Esophagus muscularis mucosa (tissue), 4 donors: ENCODE measurements around the gene KLF6. TPM values are rescaled to one million over a fixed set of nuclear protein-coding genes. Genes with fewer than 3 reads are reported as not detected.

Experiments used
- DNase-seq: peaks from one replicate; pipeline ENCODE4 v3.0.0-alpha.2; 2017; ENCODE audit errors: extremely low spot score
- H3K27ac ChIP-seq, 4 donors: fragments of 200-600 bp; sonication (generic); replicated peaks in 1 of 4; 1 replicate in 3 of 4; 2 replicates in 1 of 4; pipeline ENCODE4 v1.5.1; 2016 to 2019; ENCODE audit warnings: mild to moderate bottlenecking in 1 of 4
- H3K27me3 ChIP-seq, 4 donors: fragments of 200-600 bp; sonication (generic); one replicate each; pipeline versions ENCODE4 v1.5.1 to v1.6.0; 2016 to 2019
- H3K36me3 ChIP-seq, 4 donors: fragments of 200-600 bp; sonication (generic); one replicate each; pipeline ENCODE4 v1.5.1; 2016 to 2019
- H3K4me1 ChIP-seq, 4 donors: fragments of 200-600 bp; sonication (generic); one replicate each; pipeline ENCODE4 v1.5.1; 2016 to 2019
- H3K4me3 ChIP-seq, 4 donors: fragments of 200-600 bp; sonication (generic); 1 replicate in 2 of 4; 2 replicates in 2 of 4; pipeline ENCODE4 v1.5.1; 2016 to 2019; ENCODE audit warnings: mild to moderate bottlenecking in 4 of 4, moderate library complexity in 1 of 4
- H3K9me3 ChIP-seq, 4 donors: fragments of 200-600 bp; sonication (generic); 1 replicate in 3 of 4; 2 replicates in 1 of 4; pipeline ENCODE4 v1.5.1; 2016 to 2019
- EP300 ChIP-seq: sonication (generic); formaldehyde crosslinking; IDR thresholded peaks from one replicate; pipeline ENCODE4 v1.6.1; 2017; ENCODE audit warnings: antibody characterized with exemption
- POLR2A ChIP-seq: fragments of 450-650 bp; IDR thresholded peaks from one replicate; pipeline ENCODE4 v1.6.1; 2017; ENCODE audit warnings: antibody characterized with exemption, moderate library complexity, mild to moderate bottlenecking, low read depth
- POLR2AphosphoS5 ChIP-seq, 2 donors: sonication (generic); formaldehyde crosslinking; IDR thresholded peaks; one replicate each; pipeline ENCODE4 v1.6.1; 2017; ENCODE audit warnings: antibody characterized with exemption in 2 of 2
- WGBS: methylation state at CpG from one replicate; pipeline ENCODE4 v1.1.5; 2018; 5-methylcytosine and 5-hydroxymethylcytosine counted together
- intact Hi-C: fragments of 100-400 bp; cut with DNase I; formaldehyde crosslinking; loops from one replicate; pipeline ENCODE4 v1.15.1; 2023
- total RNA-seq, 4 donors: library from RNA; depleted of rRNA; stranded (reverse); fragments of >200 nt; gene quantifications; one replicate each; pipeline versions ENCODE4 v1.1.0 to v1.2.1, GENCODE V29; 2016
- TF ChIP-seq, protein P1 (sequence below), 3 experiments: fragments of 200-600 bp in 2 of 3; fragments of 450-650 bp in 1 of 3; sonication (generic) in 2 of 3; IDR thresholded peaks; one replicate each; pipeline ENCODE4 v1.5.1; 2017 to 2019; ENCODE audit warnings: antibody characterized with exemption in 3 of 3, mild to moderate bottlenecking in 2 of 3, moderate library complexity in 1 of 3

Gene KLF6
- total RNA-seq, 4 donors from 2014 or later: 114 to 145 (median 123) TPM

DNA sequence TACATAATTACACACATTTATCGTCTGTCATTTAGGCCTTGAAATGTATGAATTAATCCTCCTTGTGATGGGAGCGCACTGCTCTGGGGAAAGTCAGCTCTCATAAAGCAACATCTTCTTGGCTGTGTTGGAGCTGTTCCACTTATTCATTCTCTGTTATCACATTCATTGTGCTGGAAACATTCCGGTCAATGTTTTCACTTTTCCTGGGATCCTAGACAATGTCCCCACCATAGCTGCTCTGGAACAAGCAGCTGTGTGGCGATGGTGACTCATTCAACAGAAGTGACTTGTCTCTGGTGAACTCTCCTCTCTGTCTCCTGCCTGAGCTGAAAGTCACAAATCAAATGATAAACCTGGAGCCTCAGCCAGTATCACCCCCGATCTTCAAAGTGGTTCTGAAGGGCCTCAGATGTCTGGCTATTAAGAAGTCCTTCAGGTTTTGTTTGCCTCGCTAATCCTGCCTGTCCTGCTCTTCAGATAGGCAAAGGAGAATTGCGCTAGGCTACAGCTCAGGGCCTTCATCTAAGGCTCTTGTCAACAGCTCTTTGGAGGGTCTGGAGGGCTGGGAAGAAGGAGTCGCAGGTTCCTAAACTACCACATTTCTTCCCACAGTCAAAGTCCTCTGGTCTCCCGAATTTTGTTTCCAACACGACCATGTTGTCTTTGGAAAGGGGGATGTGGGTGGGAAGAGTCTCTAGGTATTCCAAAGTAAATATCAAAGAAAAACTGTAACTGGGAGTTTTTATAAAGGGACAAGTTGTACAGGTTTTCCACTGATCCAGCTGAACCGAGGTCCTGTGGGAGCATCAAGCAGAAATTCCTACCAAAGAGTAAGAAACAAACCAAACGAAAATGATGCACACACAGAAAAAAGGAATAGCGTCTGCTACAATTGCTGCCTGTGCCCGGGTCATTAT is 29.3 kb downstream of the KLF6 start:
- Histone ChIP-seq H3K36me3 (no peaks in the 10 kb centered on the region), H3K27ac (peak overlapping the region; percentile 43 to 61 (median 48)), H3K4me1 (peaks cover 10 to 22% (median 16%) of the 10 kb centered on the region in 4 donors), H3K4me3 (no peak overlapping the region), H3K27me3 (no peaks in the 10 kb centered on the region), H3K9me3 (no peaks in the 10 kb centered on the region)
- TF ChIP-seq EP300 (no peak), POLR2AphosphoS5 (IDR thresholded peaks at IDR 0.05) (no peak), POLR2A (no peak)
- TF ChIP-seq, protein P1, sequence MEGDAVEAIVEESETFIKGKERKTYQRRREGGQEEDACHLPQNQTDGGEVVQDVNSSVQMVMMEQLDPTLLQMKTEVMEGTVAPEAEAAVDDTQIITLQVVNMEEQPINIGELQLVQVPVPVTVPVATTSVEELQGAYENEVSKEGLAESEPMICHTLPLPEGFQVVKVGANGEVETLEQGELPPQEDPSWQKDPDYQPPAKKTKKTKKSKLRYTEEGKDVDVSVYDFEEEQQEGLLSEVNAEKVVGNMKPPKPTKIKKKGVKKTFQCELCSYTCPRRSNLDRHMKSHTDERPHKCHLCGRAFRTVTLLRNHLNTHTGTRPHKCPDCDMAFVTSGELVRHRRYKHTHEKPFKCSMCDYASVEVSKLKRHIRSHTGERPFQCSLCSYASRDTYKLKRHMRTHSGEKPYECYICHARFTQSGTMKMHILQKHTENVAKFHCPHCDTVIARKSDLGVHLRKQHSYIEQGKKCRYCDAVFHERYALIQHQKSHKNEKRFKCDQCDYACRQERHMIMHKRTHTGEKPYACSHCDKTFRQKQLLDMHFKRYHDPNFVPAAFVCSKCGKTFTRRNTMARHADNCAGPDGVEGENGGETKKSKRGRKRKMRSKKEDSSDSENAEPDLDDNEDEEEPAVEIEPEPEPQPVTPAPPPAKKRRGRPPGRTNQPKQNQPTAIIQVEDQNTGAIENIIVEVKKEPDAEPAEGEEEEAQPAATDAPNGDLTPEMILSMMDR (IDR thresholded peaks at IDR 0.05): no peak
- 85% methylated on average over 13 of the region's 14 CpGs for WGBS
- no peak for DNase-seq
- intact Hi-C loops: no loop called here

DNA sequence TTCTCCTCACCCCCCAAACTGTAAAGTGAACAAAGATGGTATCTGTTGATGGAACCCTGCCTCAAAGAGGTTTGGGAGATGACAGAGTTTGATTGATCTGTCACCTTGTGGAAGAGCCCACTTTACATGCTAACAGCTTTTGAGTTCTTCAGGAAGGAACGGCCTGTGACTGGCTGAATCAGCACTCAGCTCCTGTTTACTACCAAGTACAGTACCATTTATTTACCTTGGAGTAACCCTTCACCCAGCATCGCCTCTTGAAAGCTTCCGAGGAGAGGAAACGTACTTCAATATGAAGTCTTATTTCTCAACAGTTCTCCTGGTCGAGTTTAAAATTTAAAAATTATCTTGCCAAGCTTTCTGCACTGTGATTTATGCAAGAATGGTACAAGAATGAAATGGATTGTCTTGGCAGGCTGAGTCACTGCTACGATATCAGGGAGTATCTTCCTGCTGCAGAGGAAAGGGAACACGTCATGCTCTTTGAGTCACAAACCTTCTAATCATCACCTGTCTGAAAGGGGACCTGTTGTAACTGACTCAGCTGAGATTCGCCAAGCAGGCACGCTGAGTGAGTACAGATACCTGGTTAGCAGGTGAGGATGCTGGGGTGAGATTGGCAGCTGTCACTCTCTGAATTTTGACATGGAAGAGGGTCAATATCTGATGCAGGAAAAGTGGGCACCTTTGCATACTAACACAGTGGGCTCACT is 30.1 kb downstream of the KLF6 start:
- Histone ChIP-seq H3K4me3 (no peak overlapping the region), H3K27ac (peak overlapping the region; percentile 43 to 61 (median 48)), H3K4me1 (peaks cover 18 to 31% (median 24%) of the 10 kb centered on the region in 4 donors), H3K27me3 (no peaks in the 10 kb centered on the region), H3K36me3 (no peaks in the 10 kb centered on the region), H3K9me3 (no peaks in the 10 kb centered on the region)
- intact Hi-C loops: no loop called here
- no peak for DNase-seq
- TF ChIP-seq POLR2A (no peak), POLR2AphosphoS5 (IDR thresholded peaks at IDR 0.05) (peak; percentile 76 to 84), EP300 (no peak)
- TF ChIP-seq, protein P1 (IDR thresholded peaks at IDR 0.05): no peak
- WGBS: 61% methylated on average over 9 of the region's 9 CpGs

DNA sequence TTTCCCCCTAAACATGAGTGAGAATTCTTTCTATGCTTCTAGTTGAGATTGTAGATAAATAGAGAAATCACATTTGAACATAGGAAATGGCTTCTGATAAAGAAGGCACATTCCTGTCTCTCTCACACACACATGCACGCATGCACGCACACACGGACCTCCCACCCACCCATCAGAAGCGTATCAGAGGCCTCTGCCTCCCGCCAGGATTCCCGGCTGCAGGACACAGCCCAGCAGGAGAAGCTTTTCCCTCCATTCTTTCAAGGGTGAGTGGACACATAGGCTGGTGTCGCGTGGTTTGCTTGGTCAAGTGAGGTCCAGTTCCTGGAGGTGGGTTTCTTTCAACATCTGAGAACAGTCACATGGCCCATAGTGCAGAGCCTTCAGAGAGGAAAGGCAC is 34.2 kb downstream of the KLF6 start:
- TF ChIP-seq POLR2A: no peak
- no peak for TF ChIP-seq EP300
- Histone ChIP-seq H3K36me3 (no peaks in the 10 kb centered on the region), H3K4me3 (no peak overlapping the region), H3K27ac (peak overlapping the region; percentile 87 to 95 (median 90)), H3K27me3 (no peaks in the 10 kb centered on the region), H3K9me3 (no peaks in the 10 kb centered on the region), H3K4me1 (peaks cover 44 to 63% (median 57%) of the 10 kb centered on the region in 4 donors)
- no peak for DNase-seq
- 95% methylated on average over 7 of the region's 8 CpGs for WGBS
- intact Hi-C loops: no loop called here

DNA sequence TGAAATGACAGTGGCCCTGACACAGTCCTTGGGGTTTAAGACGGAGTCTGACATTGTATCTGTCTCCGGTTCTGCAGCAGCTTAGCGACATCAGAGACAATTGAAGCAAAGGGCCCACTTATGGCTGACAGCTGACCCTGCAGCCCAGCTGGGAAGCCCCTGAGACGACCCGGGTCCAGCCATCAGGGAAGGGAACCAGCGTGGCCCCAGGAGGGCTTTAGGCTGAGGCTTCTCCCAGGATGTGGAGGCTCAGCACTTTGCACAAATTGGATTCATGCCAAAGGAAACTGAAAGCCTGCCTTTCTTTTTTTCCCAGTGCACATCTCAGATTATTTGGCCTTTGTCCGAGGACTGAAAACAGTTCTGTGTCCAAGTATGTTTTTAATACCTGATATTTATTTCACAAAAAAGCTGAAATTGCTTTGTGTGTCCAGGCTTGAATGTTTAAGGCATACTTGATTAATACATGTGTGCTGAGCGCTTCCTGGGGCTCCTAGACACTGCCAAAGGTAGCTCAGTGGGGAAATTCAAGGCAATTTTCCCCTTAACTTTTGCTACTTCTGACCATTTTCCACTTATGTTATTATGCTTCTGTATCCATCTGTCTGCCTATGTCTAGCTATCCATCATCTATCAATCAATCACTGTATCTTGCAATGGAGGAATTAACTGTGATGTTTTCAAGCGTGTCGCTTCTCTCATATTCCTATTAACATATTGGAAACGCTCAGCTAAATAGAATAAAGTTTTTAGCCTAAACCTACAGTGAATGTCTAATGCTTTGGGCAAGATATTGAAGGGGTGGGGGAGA is 34.8 kb downstream of the KLF6 start:
- no peaks in the 10 kb centered on the region for H3K36me3 ChIP-seq
- 35% methylated on average over 11 of the region's 11 CpGs for WGBS
- H3K4me3 ChIP-seq: peak overlapping the region; percentile 42 to 50 (median 48)
- DNase-seq: peak; percentile 87
- intact Hi-C loops: no loop called here
- no peaks in the 10 kb centered on the region for H3K9me3 ChIP-seq
- TF ChIP-seq, protein P1 (IDR thresholded peaks at IDR 0.05): no peak
- no peak for TF ChIP-seq POLR2A
- no peak for TF ChIP-seq EP300
- TF ChIP-seq POLR2AphosphoS5 (IDR thresholded peaks at IDR 0.05): no peak
- H3K4me1 ChIP-seq: peaks cover 37 to 57% (median 52%) of the 10 kb centered on the region in 4 donors
- no peaks in the 10 kb centered on the region for H3K27me3 ChIP-seq
- peak overlapping the region; percentile 87 to 95 (median 90) for H3K27ac ChIP-seq
